ENCODE data around the gene ANKRD22.
A peak's percentile ranks its signal among the peaks of the same experiment; 100 is the strongest.
"Not testable (repeated sequence)": the region's sequence is repeated elsewhere in the genome, so short reads cannot be mapped to it uniquely, and the experiment has no call there.

ANKRD22 gene

GRCh38 chr10:88840881-88841280 lies 10.8 kb downstream of the ANKRD22 start:
- Histone ChIP-seq H2AFZ (ENCODE audit: low read length) (peak overlapping the region; percentile 9; the same call in 1 of the 2 replicates), H3K79me2 (ENCODE audit: insufficient read depth, low read length) (no peaks in the 10 kb centered on the region), H3K4me1 (ENCODE audit: insufficient read depth, low read length, poor library complexity, severe bottlenecking) (peaks cover 2% of the 10 kb centered on the region), H3F3A (ENCODE audit: low read depth) (no peaks in the 10 kb centered on the region), H4K20me1 (ENCODE audit: insufficient read depth, low read length, poor library complexity, severe bottlenecking) (no peaks in the 10 kb centered on the region), H3K27me3 (ENCODE audit: insufficient read depth, low read length, poor library complexity, severe bottlenecking) (no peaks in the 10 kb centered on the region), H3K4me3 (ENCODE audit: low read length, poor library complexity, severe bottlenecking) (no peak overlapping the region), H3K4me2 (ENCODE audit: low read depth, low read length, poor library complexity, severe bottlenecking) (no peak overlapping the region), H3K9me2 (replicated peaks; ENCODE audit: low read depth, low read length) (no peaks in the 10 kb centered on the region), H3K36me3 (ENCODE audit: insufficient read depth, low read length) (no peaks in the 10 kb centered on the region), H3K9ac (ENCODE audit: low read depth, low read length, poor library complexity, severe bottlenecking) (no peak overlapping the region), H3K9me3 (ENCODE audit: insufficient read depth, low read depth, low read length) (no peaks in the 10 kb centered on the region)
- TF ChIP-seq CTCF (conservative IDR thresholded peaks at IDR 0.05; ENCODE audit: low read length), result no peak
- no peak for TF ChIP-seq EZH2phosphoT487 (IDR thresholded peaks at IDR 0.05; ENCODE audit: borderline replicate concordance)

GRCh38 chr10:88840104-88840503 lies 11.5 kb downstream of the ANKRD22 start:
- no peak for TF ChIP-seq EZH2phosphoT487 (IDR thresholded peaks at IDR 0.05; ENCODE audit: borderline replicate concordance)
- no peak for TF ChIP-seq CTCF (conservative IDR thresholded peaks at IDR 0.05; ENCODE audit: low read length)
- Histone ChIP-seq H4K20me1 (ENCODE audit: insufficient read depth, low read length, poor library complexity, severe bottlenecking) (no peaks in the 10 kb centered on the region), H3K27me3 (ENCODE audit: insufficient read depth, low read length, poor library complexity, severe bottlenecking) (no peaks in the 10 kb centered on the region), H3F3A (ENCODE audit: low read depth) (no peaks in the 10 kb centered on the region), H3K79me2 (ENCODE audit: insufficient read depth, low read length) (no peaks in the 10 kb centered on the region), H3K4me3 (ENCODE audit: low read length, poor library complexity, severe bottlenecking) (no peak overlapping the region), H3K9me3 (ENCODE audit: insufficient read depth, low read depth, low read length) (no peaks in the 10 kb centered on the region), H3K9me2 (replicated peaks; ENCODE audit: low read depth, low read length) (no peaks in the 10 kb centered on the region), H3K4me1 (ENCODE audit: insufficient read depth, low read length, poor library complexity, severe bottlenecking) (peaks cover 8% of the 10 kb centered on the region), H3K9ac (ENCODE audit: low read depth, low read length, poor library complexity, severe bottlenecking) (no peak overlapping the region), H3K4me2 (ENCODE audit: low read depth, low read length, poor library complexity, severe bottlenecking) (no peak overlapping the region), H3K36me3 (ENCODE audit: insufficient read depth, low read length) (no peaks in the 10 kb centered on the region), H2AFZ (ENCODE audit: low read length) (no peak overlapping the region)

GRCh38 chr10:88838766-88839350 lies 12.8 kb downstream of the ANKRD22 start:
- Histone ChIP-seq H3K4me3 (ENCODE audit: low read length, poor library complexity, severe bottlenecking) (no peak overlapping the region), H3K9me3 (ENCODE audit: insufficient read depth, low read depth, low read length) (no peaks in the 10 kb centered on the region), H3K9ac (ENCODE audit: low read depth, low read length, poor library complexity, severe bottlenecking) (no peak overlapping the region), H3K79me2 (ENCODE audit: insufficient read depth, low read length) (no peaks in the 10 kb centered on the region), H4K20me1 (ENCODE audit: insufficient read depth, low read length, poor library complexity, severe bottlenecking) (no peaks in the 10 kb centered on the region), H3K9me2 (replicated peaks; ENCODE audit: low read depth, low read length) (no peaks in the 10 kb centered on the region), H3K4me1 (ENCODE audit: insufficient read depth, low read length, poor library complexity, severe bottlenecking) (peaks cover 12% of the 10 kb centered on the region), H2AFZ (ENCODE audit: low read length) (no peak overlapping the region), H3K27me3 (ENCODE audit: insufficient read depth, low read length, poor library complexity, severe bottlenecking) (no peaks in the 10 kb centered on the region), H3F3A (ENCODE audit: low read depth) (no peaks in the 10 kb centered on the region), H3K36me3 (ENCODE audit: insufficient read depth, low read length) (no peaks in the 10 kb centered on the region), H3K4me2 (ENCODE audit: low read depth, low read length, poor library complexity, severe bottlenecking) (no peak overlapping the region)
- TF ChIP-seq EZH2phosphoT487 (IDR thresholded peaks at IDR 0.05; ENCODE audit: borderline replicate concordance), result no peak
- no peak for TF ChIP-seq CTCF (conservative IDR thresholded peaks at IDR 0.05; ENCODE audit: low read length)

- not testable (repeated sequence) for H3K9me2 ChIP-seq (replicated peaks; ENCODE audit: low read depth, low read length); H3K4me3 ChIP-seq (ENCODE audit: low read length, poor library complexity, severe bottlenecking); H2AFZ ChIP-seq (ENCODE audit: low read length); H3K27me3 ChIP-seq (ENCODE audit: insufficient read depth, low read length, poor library complexity, severe bottlenecking); H3K9ac ChIP-seq (ENCODE audit: low read depth, low read length, poor library complexity, severe bottlenecking); H3K9me3 ChIP-seq (ENCODE audit: insufficient read depth, low read depth, low read length); H3K4me2 ChIP-seq (ENCODE audit: low read depth, low read length, poor library complexity, severe bottlenecking); H3F3A ChIP-seq (ENCODE audit: low read depth); H3K79me2 ChIP-seq (ENCODE audit: insufficient read depth, low read length); H3K36me3 ChIP-seq (ENCODE audit: insufficient read depth, low read length); H4K20me1 ChIP-seq (ENCODE audit: insufficient read depth, low read length, poor library complexity, severe bottlenecking)
- H3K4me1 ChIP-seq (ENCODE audit: insufficient read depth, low read length, poor library complexity, severe bottlenecking), result peaks cover 24% of the 10 kb centered on the region
These were observed 14.0 kb downstream of the ANKRD22 start for GRCh38 chr10:88837632-88838031.
